GM12878 (cell line): ENCODE data around the gene RHBDF2. TPM values are rescaled to one million over a fixed set of nuclear protein-coding genes. Genes with fewer than 3 reads are reported as not detected.

Experiments used
- ATAC-seq: fragments of 200-7000 bp; cut with Tn5 transposase; 3 replicates; pipeline ENCODE4 v1.9.1; 2020; ENCODE audit warnings: mild to moderate bottlenecking, moderate library complexity
- BruUV-seq: library from RNA; stranded (reverse); fragments of 400-500 nt; replicated peaks from 2 replicates; lab custom pipeline; 2021; lab: Mats Ljungman, UMichigan
- CTCF ChIA-PET: fragments of 300-600 bp; sonication (Branson Sonifier 250); formaldehyde crosslinking; extraction: SDS; loops from one replicate; lab custom pipeline; 2021; ENCODE audit warnings: inconsistent platforms; lab: Yijun Ruan, JAX
- POLR2A ChIA-PET: fragments of 350-600 bp; formaldehyde crosslinking; extraction: SDS; loops from one replicate; lab custom pipeline; 2021; ENCODE audit warnings: inconsistent platforms; lab: Charles Lee
- RAD21 ChIA-PET: fragments of 300-600 bp; sonication (Branson Sonifier 250); formaldehyde crosslinking; loops from one replicate; lab custom pipeline; 2023; ENCODE audit warnings: antibody characterized with exemption; ENCODE audit not compliant: unreplicated experiment; lab: Charles Lee
- SMC1A ChIA-PET: fragments of 300-600 bp; sonication (Branson Sonifier 250); formaldehyde crosslinking; loops from one replicate; lab custom pipeline; 2023; ENCODE audit not compliant: unreplicated experiment, uncharacterized antibody; lab: Charles Lee
- DNase-seq: peaks from one replicate; pipeline ENCODE4 v3.0.0-alpha.2; 2011; ENCODE audit warnings: low read depth, low spot score
- FAIRE-seq: peaks from 3 replicates; lab custom pipeline; 2011; peaks lifted over from hg19 to GRCh38; lab: Jason Lieb, UNC
- H2AFZ ChIP-seq: 2 replicates; pipeline ENCODE4 v1.6.0; 2011; ENCODE audit warnings: low read depth, low read length, control low read depth; ENCODE audit not compliant: control insufficient read depth
- H3K27ac ChIP-seq: 2 replicates; pipeline ENCODE4 v1.5.1; 2011; ENCODE audit warnings: control low read depth; ENCODE audit not compliant: control insufficient read depth, insufficient read depth
- H3K27me3 ChIP-seq, 2 experiments: replicated peaks in 1 of 2; 2 replicates each; pipeline versions ENCODE4 v1.6.0 to v1.6.1; 2011; ENCODE audit warnings: low read length in 1 of 2; ENCODE audit not compliant: control insufficient read depth in 2 of 2, insufficient read depth in 2 of 2
- H3K36me3 ChIP-seq, 2 experiments: 2 replicates each; pipeline ENCODE4 v1.5.1; 2011; ENCODE audit warnings: low read length in 1 of 2; ENCODE audit not compliant: control insufficient read depth in 2 of 2, insufficient read depth in 2 of 2
- H3K4me1 ChIP-seq: 2 replicates; pipeline ENCODE4 v1.6.1; 2011; ENCODE audit warnings: mild to moderate bottlenecking, low read length, moderate library complexity, mixed read lengths; ENCODE audit not compliant: control insufficient read depth, insufficient read depth
- H3K4me2 ChIP-seq: 2 replicates; pipeline ENCODE4 v1.6.0; 2011; ENCODE audit warnings: control low read depth; ENCODE audit not compliant: control insufficient read depth, insufficient read depth
- H3K4me3 ChIP-seq: fragments of 200-600 bp; sonication (generic); 2 replicates; pipeline ENCODE4 v1.5.1; 2016
- H3K79me2 ChIP-seq: 2 replicates; pipeline ENCODE4 v1.6.0; 2011; ENCODE audit warnings: low read length; ENCODE audit not compliant: control insufficient read depth, insufficient read depth
- H3K9ac ChIP-seq: 2 replicates; pipeline ENCODE4 v1.8.0; 2011; ENCODE audit warnings: low read length, control low read depth, mixed read lengths; ENCODE audit not compliant: control insufficient read depth, insufficient read depth
- H3K9me3 ChIP-seq: replicated peaks from 3 replicates; pipeline ENCODE4 v1.5.1; 2011; ENCODE audit warnings: mild to moderate bottlenecking, low read length; ENCODE audit not compliant: control insufficient read depth, insufficient read depth
- H4K20me1 ChIP-seq: 2 replicates; pipeline ENCODE4 v1.6.0; 2011; ENCODE audit not compliant: control insufficient read depth, insufficient read depth
- FOXK2 ChIP-seq: fragments of 450-650 bp; IDR thresholded peaks from 2 replicates; pipeline ENCODE4 v1.6.1; 2017; ENCODE audit warnings: mild to moderate bottlenecking, moderate library complexity
- NFXL1 ChIP-seq: fragments of 450-650 bp; IDR thresholded peaks from 2 replicates; pipeline ENCODE4 v1.6.1; 2017; ENCODE audit warnings: antibody characterized with exemption, mild to moderate bottlenecking, borderline replicate concordance
- POLR2AphosphoS2 ChIP-seq: IDR thresholded peaks from 2 replicates; pipeline ENCODE4 v1.6.1; 2011; ENCODE audit warnings: low read depth, mild to moderate bottlenecking, low read length, improper control_type of control experiment, moderate library complexity
- RAD51 ChIP-seq: fragments of 450-650 bp; IDR thresholded peaks from 2 replicates; pipeline ENCODE4 v1.6.1; 2016; ENCODE audit warnings: moderate library complexity, mild to moderate bottlenecking, inconsistent platforms
- SIX5 ChIP-seq: IDR thresholded peaks from 2 replicates; pipeline ENCODE4 v1.6.1; 2011; ENCODE audit warnings: mild to moderate bottlenecking, low read depth, low read length, moderate library complexity; ENCODE audit not compliant: severe bottlenecking
- SMAD5 ChIP-seq: IDR thresholded peaks from 2 replicates; pipeline ENCODE4 v1.6.1; 2016; ENCODE audit warnings: antibody characterized with exemption, low read depth
- TCF7 ChIP-seq: IDR thresholded peaks from 2 replicates; pipeline ENCODE4 v1.6.1; 2014; ENCODE audit warnings: antibody characterized with exemption, borderline replicate concordance
- ZBED1 ChIP-seq: IDR thresholded peaks from 2 replicates; pipeline ENCODE4 v1.6.1; 2016; ENCODE audit warnings: borderline replicate concordance
- ZNF24 ChIP-seq: fragments of 450-650 bp; IDR thresholded peaks from 2 replicates; pipeline ENCODE4 v1.6.1; 2017; ENCODE audit warnings: antibody characterized with exemption, mild to moderate bottlenecking
- ZZZ3 ChIP-seq: IDR thresholded peaks from 2 replicates; pipeline ENCODE4 v1.6.1; 2011; ENCODE audit warnings: low read depth; ENCODE audit not compliant: control insufficient read depth, insufficient read length
- WGBS: methylation state at CpG from one replicate; pipeline ENCODE4 v1.1.6; 2016; ENCODE audit warnings: low lambda C conversion rate; ENCODE audit not compliant: insufficient replicate concordance, insufficient coverage; ENCODE audit errors: missing lambda C conversion rate; 5-methylcytosine and 5-hydroxymethylcytosine counted together
- in situ Hi-C: fragments of 300-500 bp; cut with MboI; formaldehyde crosslinking; loops from 9 replicates; pipeline ENCODE4 v1.14.3; 2018; ENCODE audit warnings: mixed read lengths
- intact Hi-C: fragments of 100-400 bp; cut with micrococcal nuclease; formaldehyde crosslinking; loops from one replicate; pipeline ENCODE4 v1.14.2; 2022; ENCODE audit not compliant: unreplicated experiment
- polyA plus RNA-seq, 11 experiments: library from polyadenylated mRNA; depleted of rRNA in 4 of 11; unstranded in 6 of 11; stranded (reverse) in 5 of 11; fragments of >200 nt; fragmentation: Nextera tagmentation in 4 of 11; fragmentation: Illumina TruSeq in 1 of 11; extraction: Ambion mirVana in 4 of 11; extraction: Trizol in 1 of 11; gene quantifications; 1 replicate in 1 of 11; 2 replicates in 10 of 11; pipeline versions ENCODE4 v1.2.1 to v1.2.3, GENCODE V29; 2011 to 2016; ENCODE audit warnings: inconsistent platforms in 2 of 11, missing spikeins in 2 of 11, low read depth in 1 of 11
- total RNA-seq, 4 experiments: library from RNA; depleted of rRNA in 3 of 4; stranded (reverse); fragments of >200 nt in 3 of 4; fragmentation: Illumina TruSeq in 1 of 4; extraction: Trizol in 1 of 4; gene quantifications; 2 replicates each; pipeline versions ENCODE4 v1.2.1 to v1.2.3, GENCODE V29; 2013 to 2021
- TF ChIP-seq, protein P1 (sequence below): fragments of 450-650 bp; IDR thresholded peaks from 2 replicates; pipeline ENCODE4 v1.6.1; 2017; ENCODE audit warnings: mild to moderate bottlenecking, low read depth, inconsistent platforms; ENCODE audit not compliant: poor library complexity, severe bottlenecking
- TF ChIP-seq, protein P2 (sequence below): IDR thresholded peaks from 2 replicates; pipeline ENCODE4 v1.6.1; 2012; ENCODE audit warnings: low read depth, low read length, improper control_type of control experiment
- TF ChIP-seq, protein P3 (sequence below): IDR thresholded peaks from 2 replicates; pipeline ENCODE4 v1.6.1; 2011; ENCODE audit warnings: low read depth, mild to moderate bottlenecking, low read length, moderate library complexity, borderline replicate concordance; ENCODE audit errors: extremely low read depth

RHBDF2 gene
- total and polyA plus RNA-seq, 10 of the 15 experiments (the other 5 are each of a cell fraction or from before 2014, with no cell fraction given) = 0.97 to 43.0 (median 18.7) TPM

DNA sequence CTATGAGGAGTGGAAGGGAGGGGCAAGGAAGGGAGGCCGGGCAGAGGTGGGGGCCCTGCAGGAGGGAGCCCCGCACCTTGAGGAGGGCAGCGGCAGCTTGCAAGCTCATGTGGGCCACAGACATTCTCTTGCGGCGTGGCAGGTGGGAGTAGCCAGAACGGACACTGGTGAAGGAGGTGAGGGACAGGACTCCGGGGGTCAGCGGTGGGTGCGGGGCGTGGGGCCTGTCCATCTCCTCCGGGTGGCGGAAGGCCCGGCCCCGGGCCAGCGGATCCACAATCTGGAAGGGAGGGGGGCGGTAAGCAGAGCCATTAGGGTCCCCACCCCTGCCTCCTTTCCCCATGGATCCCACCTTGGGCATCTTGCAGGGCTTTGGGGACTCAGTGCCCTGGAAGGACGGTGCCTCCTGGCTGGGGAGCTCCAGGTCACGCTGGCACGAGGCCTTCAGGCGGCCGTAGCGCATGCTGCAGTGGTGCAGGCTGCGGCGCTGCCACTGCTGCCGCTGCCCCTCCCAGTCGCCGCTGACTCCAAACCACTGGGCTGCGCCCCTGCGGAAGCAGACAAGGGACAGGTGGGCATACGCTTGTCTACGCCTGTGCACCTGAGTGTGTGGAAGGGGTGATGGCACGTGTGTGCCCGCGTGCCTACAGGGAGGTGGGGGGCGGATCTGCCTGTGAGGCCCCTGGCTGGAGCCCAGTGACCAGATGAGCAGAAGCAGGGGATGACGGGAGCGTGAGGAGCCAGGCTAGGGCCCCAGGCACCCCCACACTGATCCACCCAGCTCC lies 22.3 kb downstream of the RHBDF2 start:
- Histone ChIP-seq H3K9me3 (no peaks in the 10 kb centered on the region), H4K20me1 (no peaks in the 10 kb centered on the region), H3K79me2 (peaks cover 8% of the 10 kb centered on the region; the same call in 1 of the 2 replicates), H3K4me3 (no peak overlapping the region), H3K36me3 (peaks cover 4 to 5% of the 10 kb centered on the region in 2 experiments; a peak in 2 of 4 replicates), H3K4me2 (peak overlapping the region; percentile 54; the same call in 1 of the 2 replicates), H3K9ac (no peak overlapping the region), H3K27me3 (no peaks in the 10 kb centered on the region), H3K4me1 (peaks cover 38% of the 10 kb centered on the region), H2AFZ (no peak overlapping the region), H3K27ac (no peak overlapping the region; the same call in 1 of the 2 replicates)
- WGBS = 96% methylated on average over 37 of the region's 37 CpGs
- ATAC-seq (no peak), DNase-seq (no peak), FAIRE-seq (no peak)
- POLR2A ChIA-PET = no interaction called here
- SMC1A ChIA-PET = interaction anchor here (12.0 kb wide), 1 partner anchor 21 kb away, joined by 115 read pairs; the partner anchor contains the start of gene RHBDF2
- RAD21 ChIA-PET = interaction anchor here (0.9 kb wide), 1 partner anchor 14 kb away, joined by 3 read pairs; no protein-coding TSS in a partner anchor
- no peak for TF ChIP-seq RAD51
- TF ChIP-seq, protein P1, sequence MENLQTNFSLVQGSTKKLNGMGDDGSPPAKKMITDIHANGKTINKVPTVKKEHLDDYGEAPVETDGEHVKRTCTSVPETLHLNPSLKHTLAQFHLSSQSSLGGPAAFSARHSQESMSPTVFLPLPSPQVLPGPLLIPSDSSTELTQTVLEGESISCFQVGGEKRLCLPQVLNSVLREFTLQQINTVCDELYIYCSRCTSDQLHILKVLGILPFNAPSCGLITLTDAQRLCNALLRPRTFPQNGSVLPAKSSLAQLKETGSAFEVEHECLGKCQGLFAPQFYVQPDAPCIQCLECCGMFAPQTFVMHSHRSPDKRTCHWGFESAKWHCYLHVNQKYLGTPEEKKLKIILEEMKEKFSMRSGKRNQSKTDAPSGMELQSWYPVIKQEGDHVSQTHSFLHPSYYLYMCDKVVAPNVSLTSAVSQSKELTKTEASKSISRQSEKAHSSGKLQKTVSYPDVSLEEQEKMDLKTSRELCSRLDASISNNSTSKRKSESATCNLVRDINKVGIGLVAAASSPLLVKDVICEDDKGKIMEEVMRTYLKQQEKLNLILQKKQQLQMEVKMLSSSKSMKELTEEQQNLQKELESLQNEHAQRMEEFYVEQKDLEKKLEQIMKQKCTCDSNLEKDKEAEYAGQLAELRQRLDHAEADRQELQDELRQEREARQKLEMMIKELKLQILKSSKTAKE = no peak
- TF ChIP-seq NFXL1 = no peak
- TF ChIP-seq FOXK2 = no peak
- no peak for TF ChIP-seq ZZZ3
- no peak for TF ChIP-seq ZBED1
- TF ChIP-seq POLR2AphosphoS2 = no peak
- TF ChIP-seq SMAD5 = no peak
- no peak for TF ChIP-seq SIX5
- TF ChIP-seq, protein P2, sequence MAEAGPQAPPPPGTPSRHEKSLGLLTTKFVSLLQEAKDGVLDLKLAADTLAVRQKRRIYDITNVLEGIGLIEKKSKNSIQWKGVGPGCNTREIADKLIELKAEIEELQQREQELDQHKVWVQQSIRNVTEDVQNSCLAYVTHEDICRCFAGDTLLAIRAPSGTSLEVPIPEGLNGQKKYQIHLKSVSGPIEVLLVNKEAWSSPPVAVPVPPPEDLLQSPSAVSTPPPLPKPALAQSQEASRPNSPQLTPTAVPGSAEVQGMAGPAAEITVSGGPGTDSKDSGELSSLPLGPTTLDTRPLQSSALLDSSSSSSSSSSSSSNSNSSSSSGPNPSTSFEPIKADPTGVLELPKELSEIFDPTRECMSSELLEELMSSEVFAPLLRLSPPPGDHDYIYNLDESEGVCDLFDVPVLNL = no peak
- TF ChIP-seq ZNF24 = no peak
- TF ChIP-seq TCF7 = no peak
- TF ChIP-seq, protein P3, sequence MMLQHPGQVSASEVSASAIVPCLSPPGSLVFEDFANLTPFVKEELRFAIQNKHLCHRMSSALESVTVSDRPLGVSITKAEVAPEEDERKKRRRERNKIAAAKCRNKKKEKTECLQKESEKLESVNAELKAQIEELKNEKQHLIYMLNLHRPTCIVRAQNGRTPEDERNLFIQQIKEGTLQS = no peak
- intact Hi-C loops = no loop called here
- TSS peak; percentile 10 for BruUV-seq
- in situ Hi-C loops = no loop called here
- CTCF ChIA-PET = no interaction called here
